ENCODE measurements around the gene UHRF2. TPM values are rescaled to one million over a fixed set of nuclear protein-coding genes. Genes with fewer than 3 reads are reported as not detected.
"Not testable (repeated sequence)": the region's sequence is repeated elsewhere in the genome, so short reads cannot be mapped to it uniquely, and the experiment has no call there.

Gene UHRF2
- total RNA-seq, 2 experiments from 2014 or later: 59.5 to 62.9 TPM

DNA sequence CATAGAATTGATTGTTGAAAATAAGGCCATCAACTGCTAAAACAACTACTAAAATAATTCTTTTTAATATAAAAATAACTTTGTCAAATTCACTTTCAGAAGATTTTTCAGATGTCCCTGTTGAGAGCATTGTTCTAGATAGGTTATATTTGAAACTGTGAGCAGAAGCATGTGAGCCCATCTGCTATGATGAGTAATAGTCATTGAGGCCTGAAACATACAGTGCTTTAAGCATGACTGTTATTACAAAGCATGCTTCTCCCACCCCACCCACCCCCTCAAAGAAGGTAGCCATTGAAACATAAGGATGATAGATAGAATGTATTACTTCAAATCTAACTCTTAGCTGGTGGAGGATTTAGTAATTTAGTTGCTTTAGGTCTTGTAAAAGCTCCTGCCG lies 86.0 kb downstream of the UHRF2 start:
- ChIA-PET POLR2A (no interaction called here), CTCF (interaction anchor here (0.6 kb wide), 1 partner anchor 29 kb away, joined by 3 read pairs; no protein-coding TSS in a partner anchor)
- peaks cover 12% of the 10 kb centered on the region for H3K4me1 Mint-ChIP-seq (ENCODE audit: low read depth)
- H3K9me3 Mint-ChIP-seq: no peaks in the 10 kb centered on the region
- no peak overlapping the region for H3K4me3 Mint-ChIP-seq
- intact Hi-C loops (cut with micrococcal nuclease): loop anchor here (10.0 kb wide), 1 partner anchor 144 kb away; no protein-coding TSS in a partner anchor
- H3K27ac Mint-ChIP-seq: peak overlapping the region; percentile 36
- H3K27me3 Mint-ChIP-seq: no peaks in the 10 kb centered on the region
- DNase-seq: no peak
- H3K36me3 Mint-ChIP-seq: peaks cover 28% of the 10 kb centered on the region

DNA sequence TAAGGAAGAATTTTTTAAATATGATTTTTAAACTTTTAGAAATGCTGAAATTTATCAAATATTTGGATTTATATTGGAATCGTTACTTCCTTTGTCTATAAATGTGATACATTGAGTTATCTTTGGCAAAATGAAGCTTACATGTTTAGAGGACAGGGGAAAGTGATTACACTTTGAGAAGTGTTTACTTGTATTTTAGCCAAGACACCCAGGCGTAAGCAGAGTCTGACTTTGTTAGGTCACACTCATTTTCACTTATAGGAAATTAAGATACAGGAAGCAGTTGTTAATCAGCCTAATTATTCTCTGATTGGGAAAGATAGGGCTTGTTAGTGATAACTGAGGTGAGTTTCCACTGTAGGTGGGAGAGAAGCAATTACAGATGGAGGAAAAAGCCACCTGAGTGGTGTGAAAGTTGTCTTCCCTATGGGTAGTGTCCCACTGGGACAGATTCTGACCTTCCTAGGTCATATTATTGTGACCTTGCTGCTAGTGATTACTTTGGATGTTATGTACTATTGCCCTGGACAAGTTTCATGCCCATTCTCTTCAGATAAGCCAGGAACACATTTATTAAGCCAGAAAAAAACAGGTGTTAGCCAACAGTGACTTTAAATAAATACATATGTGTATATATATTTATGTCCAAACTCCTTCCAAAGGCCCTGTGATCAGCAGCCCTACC lies 88.7 kb downstream of the UHRF2 start:
- Mint-ChIP-seq H3K4me3 (no peak overlapping the region), H3K36me3 (peaks cover 41% of the 10 kb centered on the region), H3K9me3 (no peaks in the 10 kb centered on the region), H3K27ac (no peak overlapping the region), H3K27me3 (no peaks in the 10 kb centered on the region), H3K4me1 (ENCODE audit: low read depth) (peaks cover 12% of the 10 kb centered on the region)
- CTCF ChIA-PET: no interaction called here
- POLR2A ChIA-PET: no interaction called here
- intact Hi-C loops (cut with micrococcal nuclease): no loop called here
- DNase-seq: no peak

DNA sequence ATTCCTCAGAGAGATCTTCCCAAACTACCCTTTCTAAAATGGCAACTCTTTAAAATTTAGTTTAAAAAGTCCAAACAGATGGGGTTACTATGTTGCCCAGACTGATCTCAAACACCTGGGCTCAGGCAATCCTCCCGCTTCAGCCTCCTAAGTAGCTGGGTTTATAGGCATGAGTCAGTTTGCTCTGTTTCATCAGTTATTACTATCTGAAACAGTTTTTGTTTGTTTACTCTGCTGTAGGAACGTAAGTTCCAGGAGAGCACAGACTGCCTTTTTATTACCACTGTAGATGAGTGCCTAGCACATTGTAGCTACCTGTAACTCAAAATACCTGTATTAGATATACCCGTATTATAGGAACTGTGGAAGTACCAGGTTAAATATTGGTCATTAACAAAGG lies 89.4 kb downstream of the UHRF2 start:
- no peak for DNase-seq
- CTCF ChIA-PET: no interaction called here
- Mint-ChIP-seq H3K4me1 (ENCODE audit: low read depth) (peaks cover 12% of the 10 kb centered on the region), H3K36me3 (peaks cover 40% of the 10 kb centered on the region), H3K27me3 (no peaks in the 10 kb centered on the region), H3K4me3 (no peak overlapping the region), H3K27ac (peak overlapping the region; percentile 19), H3K9me3 (no peaks in the 10 kb centered on the region)
- intact Hi-C loops (cut with micrococcal nuclease): no loop called here
- POLR2A ChIA-PET: no interaction called here

DNA sequence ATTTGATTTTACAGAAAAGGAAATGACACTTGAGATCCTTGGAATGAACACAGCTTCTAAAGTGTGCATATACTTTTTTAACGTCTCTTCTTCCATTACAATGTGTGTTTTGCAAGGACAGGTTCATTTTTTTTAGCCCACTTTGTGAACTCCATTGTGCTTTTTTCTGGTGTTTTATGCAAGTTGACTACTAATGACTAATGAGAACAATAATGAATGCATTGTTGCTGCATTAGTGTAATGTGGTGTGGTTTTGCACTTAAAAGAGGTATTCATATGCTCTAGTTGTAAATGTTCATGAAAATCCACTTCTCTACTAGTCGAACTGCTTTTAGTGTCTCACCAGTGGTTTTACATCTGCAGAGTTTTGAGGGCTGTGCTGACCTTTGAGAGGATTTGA lies 93.6 kb downstream of the UHRF2 start:
- no peak overlapping the region for H3K4me3 Mint-ChIP-seq

DNA sequence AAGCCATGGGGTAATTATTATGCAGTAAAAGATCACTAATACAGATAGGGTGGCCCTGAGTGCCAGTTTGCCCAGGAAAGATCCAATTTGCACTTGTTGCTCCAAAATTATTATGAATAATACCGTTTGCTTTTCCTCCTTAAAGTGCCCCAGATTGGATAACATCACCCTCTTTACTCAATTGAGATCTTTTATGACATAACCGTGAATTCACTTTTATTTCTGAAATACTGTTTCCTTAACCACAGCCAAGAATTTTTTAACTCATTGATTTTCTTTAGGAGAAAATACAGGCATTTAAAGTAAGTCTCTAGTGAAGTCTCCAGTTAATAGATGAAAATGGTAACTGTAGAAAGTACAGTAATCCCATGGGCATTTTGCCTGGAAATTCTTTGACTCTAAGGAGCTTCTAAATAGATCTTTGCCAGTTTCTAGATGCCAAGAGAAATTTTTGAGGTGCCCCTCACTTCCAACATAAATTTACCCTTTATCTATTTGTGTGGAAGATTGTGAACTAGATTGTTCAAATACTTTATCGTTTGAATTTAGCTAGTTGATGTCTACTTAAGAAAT lies 99.2 kb downstream of the UHRF2 start:
- H3K4me3 Mint-ChIP-seq: no peak overlapping the region
- POLR2A ChIA-PET: no interaction called here
- intact Hi-C loops (cut with micrococcal nuclease): no loop called here
- CTCF ChIA-PET: no interaction called here
- no peak overlapping the region for H3K27ac Mint-ChIP-seq
- no peaks in the 10 kb centered on the region for H3K4me1 Mint-ChIP-seq (ENCODE audit: low read depth)
- H3K9me3 Mint-ChIP-seq: no peaks in the 10 kb centered on the region
- peaks cover 21% of the 10 kb centered on the region for H3K36me3 Mint-ChIP-seq
- no peak for DNase-seq
- no peaks in the 10 kb centered on the region for H3K27me3 Mint-ChIP-seq

More for the DNA sequence above, 93.6 kb downstream of the UHRF2 start:
- DNase-seq: no peak
- Mint-ChIP-seq H3K9me3 (no peaks in the 10 kb centered on the region), H3K27ac (no peak overlapping the region), H3K36me3 (peaks cover 40% of the 10 kb centered on the region), H3K27me3 (no peaks in the 10 kb centered on the region), H3K4me1 (ENCODE audit: low read depth) (no peaks in the 10 kb centered on the region)
- intact Hi-C loops (cut with micrococcal nuclease): no loop called here
- CTCF ChIA-PET: interaction anchor here (1.1 kb wide), 1 partner anchor 10 kb away, joined by 3 read pairs; no protein-coding TSS in a partner anchor
- POLR2A ChIA-PET: no interaction called here

DNA sequence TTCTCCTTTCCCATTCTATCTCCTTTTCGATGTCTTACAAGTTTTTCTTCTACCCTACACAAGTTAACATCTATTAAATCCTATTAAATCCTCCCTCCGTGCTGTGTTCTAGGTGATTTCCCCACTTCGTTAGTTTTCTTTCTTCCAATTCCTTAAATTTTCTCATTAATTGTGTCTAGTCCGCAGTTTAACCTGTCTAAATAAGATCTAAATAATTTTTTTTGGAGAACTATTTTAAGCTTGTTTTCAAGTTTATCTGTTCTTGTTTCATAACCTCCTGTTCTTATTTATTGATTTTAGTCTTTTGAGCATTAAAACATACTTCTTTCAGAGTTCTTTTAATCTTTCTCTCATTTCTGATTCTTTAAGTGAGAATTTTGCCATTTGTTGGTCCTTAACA lies 109.3 kb downstream of the UHRF2 start:
- H3K4me3 Mint-ChIP-seq: no peak overlapping the region
- H3K4me1 Mint-ChIP-seq (ENCODE audit: low read depth): no peaks in the 10 kb centered on the region
- no peak for DNase-seq
- H3K36me3 Mint-ChIP-seq: peaks cover 38% of the 10 kb centered on the region
- H3K27me3 Mint-ChIP-seq: no peaks in the 10 kb centered on the region
- H3K9me3 Mint-ChIP-seq: peaks cover 19% of the 10 kb centered on the region
- ChIA-PET POLR2A (no interaction called here), CTCF (no interaction called here)
- no peak overlapping the region for H3K27ac Mint-ChIP-seq
- intact Hi-C loops (cut with micrococcal nuclease): no loop called here

DNA sequence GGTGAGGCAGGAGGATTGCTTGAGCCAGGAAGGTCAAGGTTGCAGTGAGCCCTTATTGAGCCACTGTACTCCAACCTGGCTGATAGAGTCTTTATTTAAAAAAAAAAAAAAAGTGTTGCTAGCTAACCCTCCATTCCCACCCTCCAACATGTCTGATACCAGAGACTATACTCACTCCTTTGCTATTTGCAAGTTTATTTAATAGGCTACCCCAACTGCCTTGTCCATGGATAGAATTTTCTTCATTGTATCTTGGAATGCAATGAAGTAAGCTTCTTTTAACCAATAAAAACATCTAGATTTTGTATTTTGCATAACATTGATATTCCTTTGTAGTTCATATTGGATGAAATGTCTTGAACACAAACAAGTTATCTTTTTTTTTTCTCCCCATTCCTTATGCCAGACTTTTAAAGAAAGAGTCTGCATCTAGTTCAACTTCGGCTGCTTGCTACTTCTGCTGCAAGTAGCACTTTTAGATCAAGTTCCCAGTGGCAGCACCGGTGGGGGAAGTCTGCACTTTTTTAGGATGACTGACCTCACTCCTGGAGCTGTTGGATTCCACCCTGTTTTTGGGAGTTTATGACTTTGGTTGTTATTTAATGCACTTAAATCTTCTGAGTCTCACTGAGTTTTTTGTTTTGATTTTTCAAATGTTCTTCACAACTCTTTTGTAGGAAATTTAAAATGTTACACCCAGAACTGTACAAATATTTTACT lies 112.5 kb downstream of the UHRF2 start:
- no peak for DNase-seq
- no peaks in the 10 kb centered on the region for H3K27me3 Mint-ChIP-seq
- ChIA-PET POLR2A (no interaction called here), CTCF (interaction anchor here (0.6 to 1.3 kb wide), 2 partner anchors 17 to 553 kb away, joined by 4 read pairs; no protein-coding TSS in a partner anchor)
- intact Hi-C loops (cut with micrococcal nuclease): no loop called here
- H3K9me3 Mint-ChIP-seq: peaks cover 16% of the 10 kb centered on the region
- no peak overlapping the region for H3K4me3 Mint-ChIP-seq
- peaks cover 24% of the 10 kb centered on the region for H3K36me3 Mint-ChIP-seq
- no peaks in the 10 kb centered on the region for H3K4me1 Mint-ChIP-seq (ENCODE audit: low read depth)
- H3K27ac Mint-ChIP-seq: no peak overlapping the region

DNA sequence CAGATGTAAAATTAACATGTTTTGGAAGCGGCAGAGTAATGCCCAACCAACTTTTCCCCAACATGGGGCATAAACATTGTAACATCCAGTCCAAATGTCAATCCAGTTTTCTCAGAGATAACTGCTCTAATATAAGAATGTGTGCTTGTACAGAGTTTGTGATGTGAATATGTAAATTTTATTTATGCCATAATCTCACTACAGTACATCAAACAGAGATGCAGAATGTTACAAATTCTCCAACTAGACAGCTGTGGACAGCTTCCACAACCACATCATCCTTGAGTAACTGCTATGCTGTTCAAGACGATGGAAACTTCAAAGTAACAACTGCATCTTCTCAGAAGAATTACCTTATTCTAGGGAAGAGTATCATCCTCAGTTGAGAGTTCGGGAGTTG lies 122.6 kb downstream of the UHRF2 start:
- ChIA-PET CTCF (interaction anchor here (0.6 kb wide), 1 partner anchor 18 kb away, joined by 4 read pairs; no protein-coding TSS in a partner anchor), POLR2A (no interaction called here)
- Mint-ChIP-seq H3K27me3 (peaks cover 4% of the 10 kb centered on the region), H3K9me3 (no peaks in the 10 kb centered on the region), H3K27ac (no peak overlapping the region), H3K4me1 (ENCODE audit: low read depth) (peaks cover 4% of the 10 kb centered on the region), H3K36me3 (no peaks in the 10 kb centered on the region), H3K4me3 (no peak overlapping the region)
- no peak for DNase-seq
- intact Hi-C loops (cut with micrococcal nuclease): no loop called here

DNA sequence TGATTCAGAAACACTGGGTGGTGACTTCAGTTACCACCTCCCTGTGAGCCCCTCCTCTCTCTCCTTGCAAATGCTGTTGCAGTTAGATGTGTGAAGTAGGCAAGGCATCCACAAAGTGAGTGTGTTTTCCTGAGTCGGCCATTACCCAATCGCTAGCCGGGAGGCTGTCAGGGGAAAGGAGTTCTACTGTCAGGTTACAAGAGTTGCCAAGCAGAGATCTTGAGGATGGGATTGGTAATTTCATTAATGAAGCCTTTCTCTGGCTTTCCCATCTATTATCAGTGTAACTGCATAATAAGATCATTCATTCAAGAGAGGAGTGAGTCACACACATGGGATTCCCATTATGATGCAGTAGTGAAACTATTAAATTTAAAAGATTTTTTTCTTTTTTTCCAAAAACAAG lies 125.7 kb downstream of the UHRF2 start:
- Mint-ChIP-seq H3K27me3 (peaks cover 4% of the 10 kb centered on the region), H3K36me3 (no peaks in the 10 kb centered on the region), H3K4me1 (ENCODE audit: low read depth) (peaks cover 4% of the 10 kb centered on the region), H3K4me3 (no peak overlapping the region), H3K27ac (no peak overlapping the region), H3K9me3 (no peaks in the 10 kb centered on the region)
- POLR2A ChIA-PET: no interaction called here
- no peak for DNase-seq
- CTCF ChIA-PET: no interaction called here
- intact Hi-C loops (cut with micrococcal nuclease): no loop called here

DNA sequence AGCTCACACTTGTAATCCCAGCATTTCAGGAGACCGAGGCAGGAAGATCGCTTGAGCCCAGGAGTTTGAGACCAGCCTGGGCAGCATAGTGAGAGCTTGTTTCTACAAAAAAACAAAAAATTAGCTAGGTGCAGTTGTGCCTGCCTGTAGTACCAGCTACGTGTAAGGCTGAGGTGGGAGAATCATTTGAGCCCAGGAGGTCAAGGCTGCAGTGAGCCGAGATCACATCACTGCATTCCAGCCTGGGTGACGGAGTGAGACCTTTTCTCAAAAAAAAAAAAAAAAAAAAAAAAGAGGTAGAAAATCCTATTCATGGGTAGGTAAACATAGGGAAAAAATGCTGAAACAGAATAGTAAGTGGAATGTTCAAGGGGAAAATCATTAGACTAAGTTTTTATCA lies 129.6 kb downstream of the UHRF2 start:
- H3K4me1 Mint-ChIP-seq (ENCODE audit: low read depth); H3K4me3 Mint-ChIP-seq; H3K36me3 Mint-ChIP-seq; H3K27ac Mint-ChIP-seq; H3K27me3 Mint-ChIP-seq; DNase-seq; H3K9me3 Mint-ChIP-seq; intact Hi-C loops (cut with micrococcal nuclease): not testable (repeated sequence)
- CTCF ChIA-PET: interaction anchor here (1.0 to 1.2 kb wide), 2 partner anchors 17 to 25 kb away, joined by 3 to 4 read pairs; no protein-coding TSS in a partner anchor
- POLR2A ChIA-PET: interaction anchor here (1.2 kb wide), 1 partner anchor 10 kb away, joined by 3 read pairs; no protein-coding TSS in a partner anchor

DNA sequence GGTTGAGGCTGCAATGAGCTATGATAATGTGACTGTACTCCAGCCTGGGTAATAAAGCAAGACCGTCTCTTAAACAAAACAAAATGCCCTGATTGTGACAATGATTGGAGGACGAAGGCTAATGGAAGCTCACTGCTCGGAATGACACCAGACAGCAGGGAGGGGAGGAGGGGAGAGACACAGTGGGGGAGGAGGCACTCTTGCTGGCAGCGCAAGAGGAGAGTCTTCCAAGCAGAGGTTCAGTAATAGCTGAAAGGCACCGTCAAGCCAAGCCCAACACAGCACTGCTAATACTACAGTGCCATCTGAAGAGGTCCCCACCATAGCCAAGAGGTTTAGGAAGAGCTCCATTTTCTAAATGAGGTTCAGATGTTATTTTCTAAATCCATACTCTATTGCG lies 130.2 kb downstream of the UHRF2 start:
- CTCF ChIA-PET: interaction anchor here (1.0 to 1.2 kb wide), 2 partner anchors 17 to 24 kb away, joined by 3 to 4 read pairs; no protein-coding TSS in a partner anchor
- no peaks in the 10 kb centered on the region for H3K36me3 Mint-ChIP-seq
- H3K4me1 Mint-ChIP-seq (ENCODE audit: low read depth): peaks cover 4% of the 10 kb centered on the region
- H3K4me3 Mint-ChIP-seq: no peak overlapping the region
- no peaks in the 10 kb centered on the region for H3K9me3 Mint-ChIP-seq
- POLR2A ChIA-PET: interaction anchor here (1.2 kb wide), 1 partner anchor 9 kb away, joined by 3 read pairs; no protein-coding TSS in a partner anchor
- H3K27ac Mint-ChIP-seq: no peak overlapping the region
- no peak for DNase-seq
- H3K27me3 Mint-ChIP-seq: peaks cover 2% of the 10 kb centered on the region
- intact Hi-C loops (cut with micrococcal nuclease): no loop called here

DNA sequence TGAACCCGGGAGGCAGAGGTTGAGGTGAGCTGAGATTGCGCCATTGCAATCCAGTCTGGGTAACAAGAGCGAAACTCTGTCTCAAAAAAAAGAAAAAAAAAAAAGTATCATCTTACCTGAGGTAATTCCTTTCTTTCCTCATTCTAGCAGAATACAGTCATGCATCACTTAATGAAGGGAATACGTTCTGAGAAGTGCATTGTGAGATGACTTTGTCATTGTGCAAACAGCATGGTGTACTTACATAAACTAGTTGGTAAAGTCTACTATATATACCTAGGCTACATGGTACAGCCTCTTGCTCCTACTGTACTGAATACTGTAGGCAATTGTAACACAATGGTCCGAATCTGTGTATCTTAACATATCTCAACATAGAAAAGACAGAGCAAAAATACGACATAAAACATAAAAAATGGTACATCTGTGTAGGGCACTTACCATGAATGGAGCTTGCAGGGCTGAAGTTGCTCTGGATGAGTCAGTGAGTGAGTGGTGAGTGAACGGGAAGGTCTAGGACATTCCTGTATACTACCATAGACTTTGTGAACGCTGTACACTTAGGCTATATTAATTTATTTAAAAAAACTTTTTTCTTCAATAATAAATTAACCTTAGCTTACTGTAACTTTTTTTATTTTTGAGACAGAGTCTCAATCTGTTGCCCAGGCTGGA lies 132.2 kb downstream of the UHRF2 start:
- H3K36me3 Mint-ChIP-seq: no peaks in the 10 kb centered on the region
- H3K4me3 Mint-ChIP-seq: no peak overlapping the region
- intact Hi-C loops (cut with micrococcal nuclease): no loop called here
- no peaks in the 10 kb centered on the region for H3K9me3 Mint-ChIP-seq
- no peak overlapping the region for H3K27ac Mint-ChIP-seq
- ChIA-PET CTCF (no interaction called here), POLR2A (no interaction called here)
- DNase-seq: no peak
- no peaks in the 10 kb centered on the region for H3K27me3 Mint-ChIP-seq
- H3K4me1 Mint-ChIP-seq (ENCODE audit: low read depth): no peaks in the 10 kb centered on the region

Data from activated CD4-positive, alpha-beta memory T cell treated with anti-CD3 and anti-CD28 coated beads for 36 hours (primary cell).